ENCODE measurements around the gene EPHA6. TPM values are rescaled to one million over a fixed set of nuclear protein-coding genes. Genes with fewer than 3 reads are reported as not detected.

EPHA6 gene
- total and polyA plus RNA-seq, 2 donors (not counting 1 experiment from before 2014, with no cell fraction given), result under 0.01 TPM; not detected in 1

GRCh38 chr3:97655971-97656370, 841.6 kb downstream of the EPHA6 start:
- no peak overlapping the region for H3K27ac ChIP-seq (ENCODE audit: insufficient read depth, low read length)
- H3K4me1 ChIP-seq (ENCODE audit: control insufficient read depth, extremely low read depth, insufficient read depth, low read length), result no peaks in the 10 kb centered on the region
- no peaks in the 10 kb centered on the region for H4K20me1 ChIP-seq (ENCODE audit: control insufficient read depth, extremely low read depth, insufficient read depth, low read length)
- H3K9ac ChIP-seq (ENCODE audit: insufficient read depth, low read length), result no peak overlapping the region
- H3K79me2 ChIP-seq (ENCODE audit: control insufficient read depth, insufficient read depth, low read length), result no peaks in the 10 kb centered on the region
- DNase-seq (ENCODE audit: low read depth in 2 of 2), result no peak
- H3K4me2 ChIP-seq (ENCODE audit: extremely low read depth, insufficient read depth, low read length), result no peak overlapping the region
- no peak overlapping the region for H3K4me3 ChIP-seq (replicated peaks in 1 of 4; ENCODE audit: control extremely low read depth in 1 of 4, insufficient read depth in 1 of 4, low read depth in 3 of 4, low read length in 4 of 4)
- H2AFZ ChIP-seq (ENCODE audit: low read length), result no peak overlapping the region
- no peaks in the 10 kb centered on the region for H3K9me3 ChIP-seq (ENCODE audit: control insufficient read depth, insufficient read depth, low read depth, low read length)
- no peaks in the 10 kb centered on the region for H3K27me3 ChIP-seq (ENCODE audit: control insufficient read depth, insufficient read depth, low read length)
- H3K36me3 ChIP-seq (ENCODE audit: control insufficient read depth, insufficient read depth, low read length), result no peaks in the 10 kb centered on the region
- TF ChIP-seq, protein P1, sequence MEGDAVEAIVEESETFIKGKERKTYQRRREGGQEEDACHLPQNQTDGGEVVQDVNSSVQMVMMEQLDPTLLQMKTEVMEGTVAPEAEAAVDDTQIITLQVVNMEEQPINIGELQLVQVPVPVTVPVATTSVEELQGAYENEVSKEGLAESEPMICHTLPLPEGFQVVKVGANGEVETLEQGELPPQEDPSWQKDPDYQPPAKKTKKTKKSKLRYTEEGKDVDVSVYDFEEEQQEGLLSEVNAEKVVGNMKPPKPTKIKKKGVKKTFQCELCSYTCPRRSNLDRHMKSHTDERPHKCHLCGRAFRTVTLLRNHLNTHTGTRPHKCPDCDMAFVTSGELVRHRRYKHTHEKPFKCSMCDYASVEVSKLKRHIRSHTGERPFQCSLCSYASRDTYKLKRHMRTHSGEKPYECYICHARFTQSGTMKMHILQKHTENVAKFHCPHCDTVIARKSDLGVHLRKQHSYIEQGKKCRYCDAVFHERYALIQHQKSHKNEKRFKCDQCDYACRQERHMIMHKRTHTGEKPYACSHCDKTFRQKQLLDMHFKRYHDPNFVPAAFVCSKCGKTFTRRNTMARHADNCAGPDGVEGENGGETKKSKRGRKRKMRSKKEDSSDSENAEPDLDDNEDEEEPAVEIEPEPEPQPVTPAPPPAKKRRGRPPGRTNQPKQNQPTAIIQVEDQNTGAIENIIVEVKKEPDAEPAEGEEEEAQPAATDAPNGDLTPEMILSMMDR (conservative IDR thresholded peaks at IDR 0.05 in 1 of 2, IDR thresholded peaks at IDR 0.05 in 1 of 2; ENCODE audit: low read depth in 1 of 2, low read length in 2 of 2), result no peak
- no peak for TF ChIP-seq EZH2 (IDR thresholded peaks at IDR 0.05; ENCODE audit: low read length, missing control alignments)

GRCh38 chr3:97656638-97657037, 842.2 kb downstream of the EPHA6 start:
- no peak for DNase-seq (ENCODE audit: low read depth in 2 of 2)
- Histone ChIP-seq H3K4me1 (ENCODE audit: control insufficient read depth, extremely low read depth, insufficient read depth, low read length) (no peaks in the 10 kb centered on the region), H3K79me2 (ENCODE audit: control insufficient read depth, insufficient read depth, low read length) (no peaks in the 10 kb centered on the region), H3K36me3 (ENCODE audit: control insufficient read depth, insufficient read depth, low read length) (no peaks in the 10 kb centered on the region), H3K27me3 (ENCODE audit: control insufficient read depth, insufficient read depth, low read length) (no peaks in the 10 kb centered on the region), H2AFZ (ENCODE audit: low read length) (no peak overlapping the region), H3K9me3 (ENCODE audit: control insufficient read depth, insufficient read depth, low read depth, low read length) (no peaks in the 10 kb centered on the region), H4K20me1 (ENCODE audit: control insufficient read depth, extremely low read depth, insufficient read depth, low read length) (no peaks in the 10 kb centered on the region), H3K4me2 (ENCODE audit: extremely low read depth, insufficient read depth, low read length) (no peak overlapping the region), H3K4me3 (replicated peaks in 1 of 4; ENCODE audit: control extremely low read depth in 1 of 4, insufficient read depth in 1 of 4, low read depth in 3 of 4, low read length in 4 of 4) (no peak overlapping the region), H3K9ac (ENCODE audit: insufficient read depth, low read length) (no peak overlapping the region), H3K27ac (ENCODE audit: insufficient read depth, low read length) (no peak overlapping the region)
- TF ChIP-seq EZH2 (IDR thresholded peaks at IDR 0.05; ENCODE audit: low read length, missing control alignments), result no peak
- TF ChIP-seq, protein P1 (conservative IDR thresholded peaks at IDR 0.05 in 1 of 2, IDR thresholded peaks at IDR 0.05 in 1 of 2; ENCODE audit: low read depth in 1 of 2, low read length in 2 of 2), result no peak

GRCh38 chr3:97658668-97659285, 844.4 kb downstream of the EPHA6 start:
- DNase-seq (ENCODE audit: low read depth in 2 of 2), result peak; percentile 1 to 11
- TF ChIP-seq EZH2 (IDR thresholded peaks at IDR 0.05; ENCODE audit: low read length, missing control alignments), result no peak
- TF ChIP-seq, protein P1 (conservative IDR thresholded peaks at IDR 0.05 in 1 of 2, IDR thresholded peaks at IDR 0.05 in 1 of 2; ENCODE audit: low read depth in 1 of 2, low read length in 2 of 2), result peak; percentile 37 to 55
- no peaks in the 10 kb centered on the region for H3K9me3 ChIP-seq (ENCODE audit: control insufficient read depth, insufficient read depth, low read depth, low read length)
- no peaks in the 10 kb centered on the region for H4K20me1 ChIP-seq (ENCODE audit: control insufficient read depth, extremely low read depth, insufficient read depth, low read length)
- H3K4me2 ChIP-seq (ENCODE audit: extremely low read depth, insufficient read depth, low read length), result no peak overlapping the region
- no peak overlapping the region for H3K9ac ChIP-seq (ENCODE audit: insufficient read depth, low read length)
- no peak overlapping the region for H2AFZ ChIP-seq (ENCODE audit: low read length)
- no peak overlapping the region for H3K4me3 ChIP-seq (replicated peaks in 1 of 4; ENCODE audit: control extremely low read depth in 1 of 4, insufficient read depth in 1 of 4, low read depth in 3 of 4, low read length in 4 of 4)
- no peaks in the 10 kb centered on the region for H3K79me2 ChIP-seq (ENCODE audit: control insufficient read depth, insufficient read depth, low read length)
- H3K27me3 ChIP-seq (ENCODE audit: control insufficient read depth, insufficient read depth, low read length), result no peaks in the 10 kb centered on the region
- H3K27ac ChIP-seq (ENCODE audit: insufficient read depth, low read length), result no peak overlapping the region
- H3K36me3 ChIP-seq (ENCODE audit: control insufficient read depth, insufficient read depth, low read length), result no peaks in the 10 kb centered on the region
- H3K4me1 ChIP-seq (ENCODE audit: control insufficient read depth, extremely low read depth, insufficient read depth, low read length), result no peaks in the 10 kb centered on the region
